Right forelimb (tissue), 1 donor: ENCODE data around the gene ZBTB45.
A peak's percentile ranks its signal among the peaks of the same experiment; 100 is the strongest.
"Not testable (repeated sequence)": the region's sequence is repeated elsewhere in the genome, so short reads cannot be mapped to it uniquely, and the experiment has no call there.

Experiments
- DNase-seq: peaks from one replicate; pipeline ENCODE4 v3.0.0-alpha.2; 2018

ZBTB45 gene

DNA sequence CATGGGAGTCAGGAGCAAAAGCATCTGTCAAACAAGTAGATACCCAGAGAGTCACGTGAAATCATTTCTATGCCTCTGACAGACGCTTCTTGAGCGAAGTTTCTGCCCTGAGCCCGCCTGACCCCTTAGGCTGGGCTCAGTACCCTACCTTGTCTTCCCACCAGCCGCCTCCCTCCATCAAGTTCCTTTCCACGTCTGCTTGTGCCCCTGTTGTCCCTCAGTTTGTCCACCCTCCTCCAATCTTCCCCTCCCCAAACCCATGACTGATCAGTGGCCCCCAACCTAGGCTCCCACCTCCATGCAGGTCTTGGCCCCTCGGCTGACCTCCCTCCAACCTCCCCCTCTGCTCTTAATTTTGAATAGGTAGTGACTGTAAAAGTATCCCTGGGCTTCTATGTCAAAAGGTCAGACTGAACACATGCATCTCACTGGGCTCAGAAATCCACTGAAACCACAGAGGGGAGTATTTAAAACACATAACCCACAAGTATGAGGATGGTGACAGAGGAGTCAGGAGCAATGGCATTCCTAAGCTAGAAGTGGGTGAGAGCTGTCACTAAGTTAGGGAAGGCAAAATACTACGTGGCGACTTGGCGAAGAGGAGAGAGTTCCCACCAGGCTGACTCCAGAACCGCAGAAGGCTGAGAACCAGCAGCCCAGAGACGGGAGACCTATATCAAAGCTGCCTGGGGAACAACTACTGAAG lies 45.2 kb downstream of the ZBTB45 start:
- DNase-seq, result no peak

DNA sequence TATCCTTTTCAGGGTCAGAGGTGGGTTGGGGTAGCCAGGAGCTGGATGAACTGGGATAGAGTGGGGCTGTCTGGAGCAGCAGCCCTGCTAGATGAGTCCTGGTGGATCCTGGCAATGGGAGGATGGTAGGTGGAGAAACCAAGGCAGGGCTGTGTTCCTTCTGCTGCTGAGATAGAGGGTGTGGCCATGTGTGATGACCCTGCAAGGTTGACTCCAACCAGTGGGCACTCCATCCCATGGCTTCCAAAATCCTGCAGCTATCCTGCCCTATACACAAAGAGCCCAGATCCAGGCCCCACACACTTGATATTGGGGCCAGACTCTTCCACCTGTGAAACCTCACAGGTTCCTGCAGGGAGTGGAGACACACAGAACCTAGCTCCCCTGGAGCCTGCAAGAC lies 45.8 kb downstream of the ZBTB45 start:
- DNase-seq, result no peak

DNA sequence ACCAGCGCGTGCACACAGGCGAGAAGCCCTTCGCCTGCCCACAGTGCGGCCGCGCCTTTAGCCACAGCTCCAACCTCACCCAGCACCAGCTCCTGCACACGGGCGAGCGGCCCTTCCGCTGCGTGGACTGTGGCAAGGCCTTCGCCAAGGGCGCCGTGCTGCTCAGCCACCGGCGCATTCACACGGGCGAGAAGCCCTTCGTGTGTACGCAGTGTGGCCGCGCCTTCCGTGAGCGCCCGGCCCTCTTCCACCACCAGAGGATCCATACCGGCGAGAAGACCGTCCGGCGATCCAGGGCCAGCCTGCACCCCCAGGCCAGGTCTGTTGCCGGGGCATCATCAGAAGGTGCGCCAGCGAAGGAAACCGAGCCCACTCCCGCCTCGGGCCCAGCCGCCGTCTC lies 47.9 kb downstream of the ZBTB45 start:
- DNase-seq, result no peak

DNA sequence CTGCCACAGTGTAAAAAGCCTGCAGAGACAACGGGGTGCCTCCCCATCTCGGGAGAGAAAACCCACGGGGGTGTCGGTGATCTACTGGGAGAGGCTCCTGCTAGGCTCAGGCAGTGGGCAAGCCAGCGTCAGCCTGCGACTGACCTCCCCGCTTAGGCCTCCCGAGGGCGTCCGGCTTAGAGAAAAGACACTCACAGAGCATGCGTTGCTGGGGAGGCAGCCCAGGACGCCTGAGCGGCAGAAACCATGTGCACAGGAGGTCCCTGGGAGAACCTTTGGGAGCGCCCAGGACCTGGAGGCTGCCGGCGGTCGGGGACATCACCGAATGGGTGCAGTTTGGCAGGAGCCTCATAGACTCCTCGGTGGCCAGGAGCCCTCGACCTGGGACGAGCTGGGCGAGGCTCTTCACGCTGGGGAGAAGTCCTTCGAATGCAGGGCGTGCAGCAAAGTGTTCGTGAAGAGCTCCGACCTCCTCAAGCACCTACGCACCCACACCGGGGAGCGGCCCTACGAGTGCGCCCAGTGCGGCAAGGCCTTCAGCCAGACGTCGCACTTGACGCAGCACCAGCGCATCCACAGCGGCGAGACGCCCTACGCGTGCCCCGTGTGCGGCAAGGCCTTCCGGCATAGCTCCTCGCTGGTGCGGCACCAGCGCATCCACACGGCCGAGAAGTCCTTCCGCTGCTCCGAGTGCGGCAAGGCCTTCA lies 48.6 kb downstream of the ZBTB45 start:
- DNase-seq, result not testable (repeated sequence)

DNA sequence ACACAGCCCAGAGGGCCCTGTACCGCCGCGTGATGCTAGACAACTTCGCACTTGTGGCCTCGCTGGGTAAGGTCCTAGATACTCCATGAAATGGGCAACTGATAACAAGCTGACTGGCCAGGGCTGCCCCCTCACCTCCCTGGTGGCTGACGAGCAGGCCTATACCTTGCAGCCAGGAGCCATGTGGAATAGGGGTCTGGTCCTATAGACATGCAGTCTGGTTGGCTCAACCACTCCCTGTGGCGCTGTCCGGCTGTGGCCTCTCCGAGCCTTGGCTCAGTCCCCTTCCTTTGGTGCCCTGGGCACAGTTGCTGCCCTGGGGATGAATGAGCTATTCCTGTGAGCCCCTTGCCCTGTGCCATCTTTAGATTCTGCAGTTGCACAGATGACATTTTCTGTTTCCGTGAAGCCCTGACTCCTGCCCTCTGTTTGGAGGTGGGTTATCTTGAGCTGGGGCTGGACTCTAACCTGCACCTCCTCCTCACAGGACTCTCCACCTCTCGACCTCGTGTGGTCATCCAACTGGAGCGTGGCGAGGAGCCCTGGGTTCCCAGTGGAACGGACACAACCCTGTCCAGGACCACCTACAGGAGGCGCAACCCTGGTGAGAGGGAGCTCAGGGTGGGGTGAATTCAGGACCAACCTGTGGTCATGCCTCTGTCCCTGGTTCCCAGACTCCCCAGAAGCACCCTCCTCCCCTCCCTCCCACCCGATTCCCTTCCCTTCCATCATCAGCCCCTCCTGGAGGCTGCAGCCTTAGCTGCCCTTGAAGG lies 50.2 kb downstream of the ZBTB45 start:
- DNase-seq, result no peak

DNA sequence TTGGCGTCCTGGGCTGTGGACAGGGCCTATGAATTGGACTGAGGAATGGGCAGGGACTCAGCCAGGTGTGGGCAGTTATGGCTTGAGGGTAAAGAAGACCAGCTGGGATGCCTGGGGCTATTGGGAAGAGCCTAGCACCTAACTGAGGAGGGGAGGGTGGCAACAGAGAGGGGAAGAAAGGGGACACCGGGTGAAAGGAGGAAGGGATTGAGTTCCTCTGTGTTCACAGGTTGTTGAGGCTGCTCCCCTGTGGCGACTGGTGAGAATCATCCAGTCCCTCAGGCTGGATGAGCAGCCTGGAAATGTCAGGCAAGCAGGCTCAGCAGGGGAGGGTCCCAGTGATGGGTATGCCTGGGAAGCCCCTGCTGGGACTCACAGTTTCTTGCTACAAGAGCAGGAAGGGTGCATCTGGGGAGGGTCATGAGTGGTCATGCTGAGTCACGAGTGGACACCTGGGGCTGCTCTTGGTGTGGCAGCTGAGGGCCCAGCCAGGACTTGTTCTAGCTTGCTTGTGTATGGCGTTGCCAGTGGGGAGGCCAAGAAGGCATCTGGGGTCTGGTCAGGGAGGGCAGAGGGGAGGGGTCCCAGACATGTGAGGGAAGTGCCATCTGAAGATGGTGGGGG lies 51.3 kb downstream of the ZBTB45 start:
- DNase-seq, result no peak

DNA sequence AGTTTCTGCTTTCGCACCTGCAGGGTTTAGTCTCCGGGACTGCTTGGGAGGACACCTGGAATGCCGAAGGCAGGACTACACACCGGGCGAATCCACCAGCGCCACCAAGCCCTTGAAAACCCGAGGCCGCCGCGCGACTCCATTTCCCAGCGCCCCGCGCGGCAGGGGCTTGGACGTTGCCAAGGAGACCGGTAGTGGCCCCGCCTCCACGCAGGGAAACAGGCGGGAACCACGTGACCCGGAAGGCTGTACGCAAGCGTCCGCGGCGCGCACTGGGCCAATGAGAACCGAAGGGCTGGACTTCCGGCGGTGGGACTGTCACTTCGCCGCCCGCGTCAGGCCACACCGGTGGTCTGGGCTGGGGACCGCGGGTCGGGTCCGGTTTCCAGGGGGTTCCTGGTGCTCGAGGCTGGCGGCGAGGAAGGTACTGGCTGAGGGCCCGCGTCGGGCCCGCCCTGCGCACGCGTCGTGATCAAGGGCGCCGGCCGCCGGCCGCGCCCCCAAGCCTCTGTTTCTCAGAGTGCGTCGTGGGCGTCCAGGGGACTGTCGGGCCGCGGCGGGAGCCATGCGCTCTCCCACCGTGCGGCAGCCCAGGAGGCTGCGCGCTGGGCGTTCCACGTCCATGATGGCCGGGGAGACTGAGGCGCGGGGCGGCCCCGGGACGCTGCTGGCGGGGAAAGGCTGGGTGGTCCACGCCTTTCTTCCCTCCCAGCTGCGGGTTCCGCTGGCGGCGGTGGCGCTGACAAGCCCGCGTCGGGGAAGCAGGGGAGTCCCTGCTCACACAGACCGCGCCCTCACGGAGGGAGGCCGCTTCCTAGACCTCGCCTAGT lies 52.6 kb downstream of the ZBTB45 start, which contains the start of gene ZNF324:
Gene ZNF324 (plus strand): TSS at position 321 of the 830 bp plus-strand sequence. CDS start 2,106 bp downstream, outside the sequence.
- peak; percentile 97 for DNase-seq

DNA sequence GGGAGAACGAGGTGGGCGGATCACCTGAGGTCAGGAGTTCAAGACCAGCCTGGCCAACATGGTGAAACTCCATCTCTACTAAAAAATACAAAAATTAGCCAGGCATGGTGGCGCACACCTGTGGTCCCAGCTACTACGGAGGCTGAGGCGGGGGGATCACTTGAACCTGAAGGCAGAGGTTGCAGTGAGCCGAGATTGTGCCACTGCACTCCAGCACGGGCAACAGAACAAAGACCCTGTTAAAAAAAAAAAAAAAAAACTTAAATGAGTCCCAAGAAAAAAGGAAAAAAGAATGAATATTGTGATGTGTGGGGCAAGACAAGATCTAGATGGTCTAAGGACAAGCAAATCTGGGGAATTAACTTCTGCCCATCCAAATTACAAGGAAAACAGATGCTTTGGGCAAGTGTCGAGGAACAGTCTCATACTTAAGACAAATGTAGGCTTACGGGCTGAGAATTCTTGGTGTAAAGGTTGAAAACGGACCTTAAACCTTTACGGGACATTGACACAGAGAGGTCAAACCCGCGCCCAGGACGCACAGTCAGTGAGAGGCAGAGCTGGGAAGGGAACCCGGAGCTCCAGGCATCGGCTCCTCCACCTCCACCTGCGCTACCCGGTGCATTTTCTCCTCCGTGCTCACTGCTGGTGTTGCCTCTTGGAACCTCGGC lies 53.4 kb downstream of the ZBTB45 start:
- DNase-seq, result no peak
